HepG2 (cell line): ENCODE measurements around the gene PTPA. TPM values are rescaled to one million over a fixed set of nuclear protein-coding genes. Genes with fewer than 3 reads are reported as not detected.

ENCODE experiments used
- ATAC-seq: fragments of 200-7000 bp; cut with Tn5 transposase; 3 replicates; pipeline ENCODE4 v1.9.1; 2020; ENCODE audit warnings: mild to moderate bottlenecking, moderate library complexity
- BruUV-seq: library from RNA; stranded (reverse); fragments of 400-500 nt; replicated peaks from 2 replicates; lab custom pipeline; 2021; lab: Mats Ljungman, UMichigan
- CTCF ChIA-PET: fragments of 300-600 bp; formaldehyde crosslinking; extraction: SDS; loops from one replicate; lab custom pipeline; 2021; ENCODE audit warnings: low total read pairs, inconsistent platforms, low intra/inter-chr PET ratio; lab: Yijun Ruan, JAX
- POLR2A ChIA-PET: fragments of 350-600 bp; sonication (Branson Sonifier 250); formaldehyde crosslinking; loops from one replicate; lab custom pipeline; 2020; ENCODE audit warnings: antibody characterized with exemption, inconsistent platforms; lab: Yijun Ruan, JAX
- DNase-seq: peaks from one replicate; pipeline ENCODE4 v3.0.0-alpha.2; 2015; ENCODE audit warnings: low spot score
- FAIRE-seq: peaks from 3 replicates; lab custom pipeline; 2011; peaks lifted over from hg19 to GRCh38; lab: Jason Lieb, UNC
- H2AFZ ChIP-seq: one replicate; pipeline ENCODE4 v1.6.1; 2011; ENCODE audit warnings: low read length, inconsistent platforms
- H3K27ac ChIP-seq: fragments of 300-600 bp; 3 replicates; pipeline ENCODE4 v1.8.0; 2011; ENCODE audit warnings: mixed run types, mild to moderate bottlenecking, mixed read lengths, low read length, inconsistent platforms; ENCODE audit not compliant: insufficient read depth; ENCODE audit errors: extremely low read length
- H3K27me3 ChIP-seq, 2 experiments: fragments of 200-600 bp in 1 of 2; 2 replicates in 1 of 2; 3 replicates in 1 of 2; pipeline versions ENCODE4 v1.6.0 to v1.8.0; 2011; ENCODE audit warnings: low read length in 2 of 2, mild to moderate bottlenecking in 2 of 2, moderate library complexity in 2 of 2, inconsistent platforms in 1 of 2; ENCODE audit not compliant: insufficient read depth in 2 of 2, control insufficient read depth in 1 of 2
- H3K36me3 ChIP-seq, 2 experiments: fragments of 200-600 bp in 1 of 2; replicated peaks in 1 of 2; 2 replicates in 1 of 2; 3 replicates in 1 of 2; pipeline versions ENCODE4 v1.5.1 to v1.8.0; 2011; ENCODE audit warnings: low read length in 2 of 2, inconsistent platforms in 1 of 2; ENCODE audit not compliant: insufficient read depth in 2 of 2, control insufficient read depth in 1 of 2
- H3K4me1 ChIP-seq: 2 replicates; pipeline ENCODE4 v1.5.1; 2012; ENCODE audit warnings: low read length, inconsistent platforms; ENCODE audit not compliant: insufficient read depth
- H3K4me2 ChIP-seq: 2 replicates; pipeline ENCODE4 v1.6.0; 2011; ENCODE audit warnings: low read depth, low read length, inconsistent platforms
- H3K4me3 ChIP-seq, 3 experiments: fragments of 200-600 bp in 1 of 3; sonication (generic), shearing (Covaris generic) in 1 of 3; replicated peaks in 1 of 3; 2 replicates each; pipeline ENCODE4 v1.5.1; 2011 to 2016; ENCODE audit warnings: low read length in 3 of 3, inconsistent platforms in 2 of 3, low read depth in 2 of 3, mild to moderate bottlenecking in 2 of 3, control low read depth in 1 of 3, mixed read lengths in 1 of 3; ENCODE audit not compliant: insufficient read depth in 1 of 3
- H3K79me2 ChIP-seq: one replicate; pipeline ENCODE4 v1.6.1; 2011; ENCODE audit warnings: low read length, inconsistent platforms; ENCODE audit not compliant: insufficient read depth
- H3K9ac ChIP-seq: 2 replicates; pipeline ENCODE4 v1.6.0; 2011; ENCODE audit warnings: mild to moderate bottlenecking, low read depth, low read length, inconsistent platforms; ENCODE audit not compliant: insufficient read depth
- H3K9me3 ChIP-seq: 2 replicates; pipeline ENCODE4 v1.5.1; 2012; ENCODE audit warnings: mild to moderate bottlenecking, low read length
- H4K20me1 ChIP-seq: 2 replicates; pipeline ENCODE4 v1.6.0; 2011; ENCODE audit warnings: inconsistent platforms, mild to moderate bottlenecking, low read length, moderate library complexity; ENCODE audit not compliant: insufficient read depth
- ATF2 ChIP-seq: sonication (generic); formaldehyde crosslinking; IDR thresholded peaks from 2 replicates; pipeline ENCODE4 v1.4.0; 2020; ENCODE audit warnings: missing genetic modification reagents
- ATRX ChIP-seq: sonication (generic); formaldehyde crosslinking; IDR thresholded peaks from 2 replicates; pipeline ENCODE4 v1.4.0; 2020; ENCODE audit warnings: missing genetic modification reagents, borderline replicate concordance
- BATF2 ChIP-seq: sonication (generic); formaldehyde crosslinking; IDR thresholded peaks from 2 replicates; pipeline ENCODE4 v1.8.0; 2022; ENCODE audit warnings: mild to moderate bottlenecking, missing genetic modification reagents, moderate library complexity
- ERF ChIP-seq: IDR thresholded peaks from 2 replicates; pipeline ENCODE4 v1.6.1; 2018; ENCODE audit warnings: missing biosample characterization, missing genetic modification reagents
- IRF1 ChIP-seq: sonication (generic); formaldehyde crosslinking; IDR thresholded peaks from 2 replicates; pipeline ENCODE4 v1.4.0; 2020; ENCODE audit warnings: low read depth, mild to moderate bottlenecking, missing genetic modification reagents
- MLLT10 ChIP-seq: sonication (generic); formaldehyde crosslinking; IDR thresholded peaks from 2 replicates; pipeline ENCODE4 v1.4.0; 2020; ENCODE audit warnings: missing genetic modification reagents
- PATZ1 ChIP-seq: sonication (generic); formaldehyde crosslinking; IDR thresholded peaks from 2 replicates; pipeline ENCODE4 v1.4.0; 2020; ENCODE audit warnings: missing genetic modification reagents
- RFX3 ChIP-seq: IDR thresholded peaks from 2 replicates; pipeline ENCODE4 v1.6.1; 2016; ENCODE audit warnings: missing biosample characterization, missing genetic modification reagents
- ZBTB4 ChIP-seq: sonication (generic); formaldehyde crosslinking; IDR thresholded peaks from 2 replicates; pipeline ENCODE4 v1.4.0; 2020; ENCODE audit warnings: missing genetic modification reagents, mild to moderate bottlenecking, borderline replicate concordance
- ZNF713 ChIP-seq: sonication (generic); formaldehyde crosslinking; IDR thresholded peaks from 2 replicates; pipeline ENCODE4 v1.4.0; 2020; ENCODE audit warnings: mild to moderate bottlenecking, missing genetic modification reagents
- WGBS: methylation state at CpG from one replicate; pipeline ENCODE4 v1.1.6; 2017; ENCODE audit warnings: low lambda C conversion rate; 5-methylcytosine and 5-hydroxymethylcytosine counted together
- in situ Hi-C: cut with HindIII; loops from 2 replicates; pipeline ENCODE4 v1.10.0; 2017; ENCODE audit warnings: low pct_unique_long_range_greater_than_20kb; ENCODE audit not compliant: extremely low pct_ligation_motif_present
- intact Hi-C: fragments of 100-400 bp; cut with micrococcal nuclease; formaldehyde crosslinking; loops from one replicate; pipeline ENCODE4 v1.10.0; 2022; ENCODE audit not compliant: unreplicated experiment
- polyA plus RNA-seq, 8 experiments: library from polyadenylated mRNA; depleted of rRNA in 3 of 8; stranded (reverse) in 7 of 8; unstranded in 1 of 8; fragments of >200 nt; fragmentation: Illumina TruSeq in 4 of 8; extraction: Trizol in 4 of 8; gene quantifications; 2 replicates each; pipeline versions ENCODE4 v1.2.1 to v1.2.3, GENCODE V29; 2011 to 2016; ENCODE audit warnings: low read depth in 4 of 8, missing spikeins in 1 of 8, mixed read lengths in 1 of 8; ENCODE audit not compliant: insufficient read depth in 1 of 8
- total RNA-seq, 5 experiments: library from RNA; depleted of rRNA; stranded (reverse); fragments of >200 nt; fragmentation: Illumina TruSeq; extraction: Trizol; gene quantifications; 2 replicates each; pipeline ENCODE4 v1.2.3, GENCODE V29; 2016; ENCODE audit warnings: low read depth in 1 of 5

The PTPA gene
- total and polyA plus RNA-seq, 2 of the 13 experiments (the other 11 are each of a cell fraction or from before 2014, with no cell fraction given), result 79.3 to 105 TPM

GRCh38 chr9:129151469-129151868, 40.3 kb downstream of the PTPA start:
- intact Hi-C loops (no loop called here), in situ Hi-C loops (no loop called here)
- FAIRE-seq (no peak), ATAC-seq (no peak), DNase-seq (no peak)
- Histone ChIP-seq H3K36me3 (peaks cover 2 to 3% of the 10 kb centered on the region in 2 experiments; a peak in 3 of 5 replicates), H3K9ac (no peak overlapping the region), H3K27me3 (no peaks in the 10 kb centered on the region), H4K20me1 (no peaks in the 10 kb centered on the region), H3K79me2 (no peaks in the 10 kb centered on the region), H3K27ac (no peak overlapping the region), H3K4me3 (no peak overlapping the region), H3K4me2 (no peak overlapping the region), H3K4me1 (no peaks in the 10 kb centered on the region), H3K9me3 (no peaks in the 10 kb centered on the region), H2AFZ (no peak overlapping the region)
- CTCF ChIA-PET, result no interaction called here
- BruUV-seq, result no TSS peak
- 95% methylated on average over 9 of the region's 15 CpGs for WGBS
- TF ChIP-seq ZNF713 (CRISPR knock-in tag), result no peak
- TF ChIP-seq ERF (CRISPR knock-in tag), result no peak
- TF ChIP-seq ATF2 (CRISPR knock-in tag), result no peak
- no peak for TF ChIP-seq IRF1
- TF ChIP-seq PATZ1 (CRISPR knock-in tag), result no peak
- no peak for TF ChIP-seq ZBTB4
- TF ChIP-seq RFX3 (CRISPR knock-in tag), result no peak
- no peak for TF ChIP-seq ATRX (CRISPR knock-in tag)
- no peak for TF ChIP-seq BATF2 (CRISPR knock-in tag)
- no peak for TF ChIP-seq MLLT10 (CRISPR knock-in tag)
- POLR2A ChIA-PET, result no interaction called here
